ENCODE measurements around the gene CALU. TPM values are rescaled to one million over a fixed set of nuclear protein-coding genes. Genes with fewer than 3 reads are reported as not detected.

CALU gene
- total RNA-seq, 1 experiment from 2014 or later = 168 TPM

GRCh38 chr7:128710481-128710880 lies 28.7 kb upstream of the CALU start:
- no peaks in the 10 kb centered on the region for H3K23me2 ChIP-seq (ENCODE audit: insufficient read length, low read depth, low read length, poor library complexity, severe bottlenecking)
- H2AK5ac ChIP-seq (ENCODE audit: insufficient read length, low read length) = no peak overlapping the region
- no peak overlapping the region for H3K4me2 ChIP-seq (ENCODE audit: insufficient read depth, insufficient read length, low read length)
- no CpG with 5 or more reads among the region's 6 CpGs for WGBS (ENCODE audit: extremely low coverage, insufficient read length, low lambda C conversion rate)
- no peak for DNase-seq
- H2AFZ ChIP-seq (ENCODE audit: low read length) = no peak overlapping the region
- H3K27me3 ChIP-seq (ENCODE audit: insufficient read depth, low read length) = no peaks in the 10 kb centered on the region
- Mint-ChIP-seq H3K4me3 (no peak overlapping the region), H3K27me3 (ENCODE audit: low read depth) (no peaks in the 10 kb centered on the region), H3K27ac (no peak overlapping the region), H3K36me3 (ENCODE audit: insufficient read depth in 1 of 3, low read depth in 3 of 3) (peaks cover 0 to 4% (median 0%) of the 10 kb centered on the region in 3 experiments; a peak in 2 of 7 replicates), H3K4me1 (peaks cover 26 to 39% of the 10 kb centered on the region in 2 experiments), H3K9me3 (no peaks in the 10 kb centered on the region; a peak in 1 of 5 replicates)
- H3K9ac ChIP-seq (ENCODE audit: extremely low read depth, insufficient read length, low read length) = no peak overlapping the region
- H2BK5ac ChIP-seq (ENCODE audit: insufficient read length, low read length) = no peak overlapping the region
- H2BK120ac ChIP-seq (ENCODE audit: low read depth, low read length, poor library complexity, severe bottlenecking) = no peak overlapping the region
- no peaks in the 10 kb centered on the region for H3K9me3 ChIP-seq (ENCODE audit: control insufficient read depth, low read depth, low read length)
- H2BK12ac ChIP-seq (ENCODE audit: insufficient read length, low read depth, low read length) = no peak overlapping the region
- H3K23ac ChIP-seq (ENCODE audit: insufficient read length, low read depth, low read length) = no peak overlapping the region
- H3K4me1 ChIP-seq (ENCODE audit: insufficient read depth, low read length) = peaks cover 3% of the 10 kb centered on the region; the same call in 1 of the 2 replicates
- no peak overlapping the region for H4K8ac ChIP-seq (replicated peaks; ENCODE audit: insufficient read length, low read depth, low read length)
- no peak overlapping the region for H3K56ac ChIP-seq (ENCODE audit: insufficient read length, low read depth, low read length)
- no peak overlapping the region for H3T11ph ChIP-seq (ENCODE audit: low read length)
- H3K4ac ChIP-seq (ENCODE audit: low read depth, low read length) = no peak overlapping the region
- H3K79me1 ChIP-seq (ENCODE audit: insufficient read depth, low read depth, low read length, poor library complexity, severe bottlenecking) = no peaks in the 10 kb centered on the region
- H2BK20ac ChIP-seq (ENCODE audit: low read depth, low read length, poor library complexity, severe bottlenecking) = no peak overlapping the region
- H3K18ac ChIP-seq (ENCODE audit: insufficient read length, low read depth, low read length) = no peak overlapping the region
- H3K14ac ChIP-seq (ENCODE audit: insufficient read depth, low read length) = no peak overlapping the region
- no peak overlapping the region for H4K5ac ChIP-seq (ENCODE audit: insufficient read length, low read depth, low read length)
- H2BK15ac ChIP-seq (ENCODE audit: low read depth, low read length) = no peak overlapping the region
- no peak overlapping the region for H3K27ac ChIP-seq (ENCODE audit: insufficient read length, low read depth, low read length)
- no peaks in the 10 kb centered on the region for H4K20me1 ChIP-seq (ENCODE audit: control insufficient read depth, insufficient read depth, insufficient read length)
- TF ChIP-seq CTCF (conservative IDR thresholded peaks at IDR 0.05) = no peak
- no peaks in the 10 kb centered on the region for H3K79me2 ChIP-seq (ENCODE audit: insufficient read depth, low read length)
- H4K91ac ChIP-seq (ENCODE audit: insufficient read length, low read depth, low read length) = no peak overlapping the region

Data from H9 (cell line).